UCSD-AML1 (cell line): ENCODE measurements around the gene ELL2.
"Not testable (repeated sequence)": the region's sequence is repeated elsewhere in the genome, so short reads cannot be mapped to it uniquely, and the experiment has no call there.

Experiments
- DNase-seq: peaks from one replicate; lab custom pipeline; 2025; ENCODE audit not compliant: unreplicated experiment; lab: John Stamatoyannopoulos, UW

ELL2 gene

GRCh38 chr5:95862671-95863382 is 98.8 kb downstream of the ELL2 start:
- no peak for DNase-seq

GRCh38 chr5:95861864-95862561 is 99.6 kb downstream of the ELL2 start:
- DNase-seq: no peak

GRCh38 chr5:95861221-95861863 is 100.3 kb downstream of the ELL2 start:
- peak; percentile 14 for DNase-seq

- DNase-seq: no peak
These were observed 102.0 kb downstream of the ELL2 start for GRCh38 chr5:95859661-95860060.

GRCh38 chr5:95858661-95859595 is 102.7 kb downstream of the ELL2 start:
- peak; percentile 79 for DNase-seq

GRCh38 chr5:95858023-95858461 is 103.6 kb downstream of the ELL2 start:
- DNase-seq: no peak

- DNase-seq: no peak
These were observed 104.3 kb downstream of the ELL2 start for GRCh38 chr5:95857185-95857945.

- DNase-seq: no peak
These were observed 105.1 kb downstream of the ELL2 start for GRCh38 chr5:95856501-95856981.

- no peak for DNase-seq
These were observed 108.2 kb downstream of the ELL2 start for GRCh38 chr5:95853490-95853889.

- DNase-seq: no peak
These were observed 109.1 kb downstream of the ELL2 start for GRCh38 chr5:95852567-95852966.

GRCh38 chr5:95851141-95851540 is 110.5 kb downstream of the ELL2 start:
- DNase-seq: not testable (repeated sequence)

GRCh38 chr5:95850391-95850894 is 111.2 kb downstream of the ELL2 start:
- DNase-seq: no peak

GRCh38 chr5:95848701-95849100 is 113.0 kb downstream of the ELL2 start:
- DNase-seq: no peak

- DNase-seq: no peak
These were observed 114.4 kb downstream of the ELL2 start for GRCh38 chr5:95847261-95847592.

- peak; percentile 32 for DNase-seq
These were observed 114.9 kb downstream of the ELL2 start for GRCh38 chr5:95846554-95847260.

- DNase-seq: no peak
These were observed 116.3 kb downstream of the ELL2 start for GRCh38 chr5:95845391-95845790.

- DNase-seq: no peak
These were observed 117.9 kb downstream of the ELL2 start for GRCh38 chr5:95843733-95844223.

GRCh38 chr5:95842854-95843544 is 118.7 kb downstream of the ELL2 start:
- peak; percentile 84 for DNase-seq
